ENCODE data around the gene ZNF215. TPM values are rescaled to one million over a fixed set of nuclear protein-coding genes. Genes with fewer than 3 reads are reported as not detected.

Gene ZNF215
- total and polyA plus RNA-seq, 2 of the 4 experiments (the other 2 are of a cell fraction), result 3.4 to 7.7 TPM

DNA sequence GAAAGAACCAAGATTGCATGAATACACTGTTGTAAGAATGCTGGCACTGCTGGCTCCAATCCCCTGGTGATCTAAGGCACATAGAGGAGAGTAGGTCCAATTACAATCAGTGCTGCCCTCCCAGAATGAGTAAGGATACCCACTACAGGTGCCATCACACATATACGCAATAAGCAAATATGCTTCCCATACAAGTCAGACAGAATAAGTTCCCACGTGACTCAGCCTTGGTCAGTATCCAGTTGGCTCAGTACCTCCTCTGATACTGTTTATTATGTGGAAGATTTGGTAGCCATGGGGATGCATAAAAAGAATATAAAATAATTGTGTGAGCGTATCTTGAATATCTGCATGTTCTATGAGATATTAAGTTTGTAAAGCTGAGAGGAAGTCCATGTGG lies 14.3 kb upstream of the ZNF215 start:
- Histone ChIP-seq H3K9me1 (ENCODE audit: insufficient read depth, low read length) (no peaks in the 10 kb centered on the region), H2AFZ (replicated peaks; ENCODE audit: low read length, poor library complexity) (no peak overlapping the region), H3K18ac (ENCODE audit: low read depth, low read length) (no peak overlapping the region), H3K23ac (ENCODE audit: low read depth, low read length) (no peak overlapping the region), H4K8ac (ENCODE audit: low read depth in 2 of 2, low read length in 2 of 2) (no peak overlapping the region), H3K4me3 (ENCODE audit: insufficient read depth, low read depth, low read length) (no peak overlapping the region), H3K27me3 (ENCODE audit: control insufficient read depth, insufficient read depth, low read length) (no peaks in the 10 kb centered on the region), H3K14ac (replicated peaks; ENCODE audit: low read depth, low read length) (no peak overlapping the region), H3K36me3 (ENCODE audit: control insufficient read depth, insufficient read depth, low read length) (no peaks in the 10 kb centered on the region), H2BK20ac (ENCODE audit: low read depth, low read length) (no peak overlapping the region), H3K4me1 (ENCODE audit: control insufficient read depth, insufficient read depth, low read length) (no peaks in the 10 kb centered on the region), H2BK120ac (ENCODE audit: low read depth, low read length) (no peak overlapping the region), H3K79me1 (ENCODE audit: low read depth in 1 of 2, low read length in 2 of 2) (no peaks in the 10 kb centered on the region), H3K9me3 (ENCODE audit: control insufficient read depth, insufficient read depth, low read length) (no peaks in the 10 kb centered on the region), H4K91ac (ENCODE audit: insufficient read depth, low read depth, low read length) (no peak overlapping the region), H4K5ac (ENCODE audit: low read depth, low read length) (no peak overlapping the region), H3K27ac (ENCODE audit: insufficient read depth, low read length) (no peak overlapping the region), H2AK5ac (ENCODE audit: low read depth, low read length) (no peak overlapping the region), H2AK9ac (replicated peaks; ENCODE audit: low read depth, low read length, poor library complexity) (no peak overlapping the region), H4K20me1 (ENCODE audit: insufficient read depth, low read length) (no peaks in the 10 kb centered on the region), H3K4me2 (ENCODE audit: low read depth, low read length) (no peak overlapping the region), H3K56ac (ENCODE audit: extremely low read depth, insufficient read depth, low read length) (no peak overlapping the region), H2BK5ac (ENCODE audit: low read depth, low read length, poor library complexity, severe bottlenecking) (no peak overlapping the region), H2BK15ac (ENCODE audit: low read depth, low read length) (no peak overlapping the region), H3K4ac (ENCODE audit: low read depth, low read length) (no peak overlapping the region), H3K9ac (ENCODE audit: low read depth, low read length) (no peak overlapping the region)
- BruUV-seq (replicated peaks), result no TSS peak
- intact Hi-C loops (cut with micrococcal nuclease), result no loop called here
- dilution Hi-C loops (cut with HindIII; ENCODE audit: low sequenced_read_pairs, unreplicated experiment), result no loop called here
- ChIA-PET CTCF (no interaction called here), POLR2A (ENCODE audit: unreplicated experiment) (no interaction called here)
- no peak for TF ChIP-seq CHD1 (IDR thresholded peaks at IDR 0.05; ENCODE audit: low read depth, low read length)
- TF ChIP-seq, protein P1, sequence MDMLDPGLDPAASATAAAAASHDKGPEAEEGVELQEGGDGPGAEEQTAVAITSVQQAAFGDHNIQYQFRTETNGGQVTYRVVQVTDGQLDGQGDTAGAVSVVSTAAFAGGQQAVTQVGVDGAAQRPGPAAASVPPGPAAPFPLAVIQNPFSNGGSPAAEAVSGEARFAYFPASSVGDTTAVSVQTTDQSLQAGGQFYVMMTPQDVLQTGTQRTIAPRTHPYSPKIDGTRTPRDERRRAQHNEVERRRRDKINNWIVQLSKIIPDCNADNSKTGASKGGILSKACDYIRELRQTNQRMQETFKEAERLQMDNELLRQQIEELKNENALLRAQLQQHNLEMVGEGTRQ (IDR thresholded peaks at IDR 0.05; ENCODE audit: low read depth, low read length), result 0 out of 2 replicates have a peak, but pooled peaks have one; percentile 30
- in situ Hi-C loops (cut with MboI; ENCODE audit: low sequenced_read_pairs), result no loop called here
- WGBS, 2 experiments (ENCODE audit: extremely low coverage in 2 of 2, insufficient read length in 1 of 2), result no CpG with 5 or more reads among the region's 3 CpGs
- ATAC-seq (ENCODE audit: low read depth) (no peak), DNase-seq (peak; percentile 68)

Measured in IMR-90 (cell line).